ENCODE measurements around the gene CLASP1.
"Not testable (repeated sequence)": the region's sequence is repeated elsewhere in the genome, so short reads cannot be mapped to it uniquely, and the experiment has no call there.

The CLASP1 gene

DNA sequence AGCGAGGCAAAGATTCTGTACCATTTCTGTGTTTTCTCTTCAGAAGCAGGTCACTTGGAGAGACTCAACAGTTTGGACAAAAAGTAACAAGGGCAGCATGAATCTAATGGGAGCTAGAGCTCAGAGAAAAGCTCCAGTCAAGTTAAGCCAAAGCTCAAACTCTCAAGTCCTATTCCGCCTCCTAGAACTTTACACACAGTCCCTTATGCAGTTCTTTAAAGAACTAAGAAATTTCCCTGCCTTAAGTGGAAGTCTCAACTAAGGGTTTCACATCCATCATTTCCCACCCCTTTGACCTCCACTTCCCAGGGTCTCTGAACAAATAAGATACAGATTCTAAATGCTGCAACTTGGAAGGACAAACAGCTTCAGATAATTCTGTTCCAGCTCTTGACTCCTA lies 239.9 kb downstream of the CLASP1 start:
- no peak for FAIRE-seq

DNA sequence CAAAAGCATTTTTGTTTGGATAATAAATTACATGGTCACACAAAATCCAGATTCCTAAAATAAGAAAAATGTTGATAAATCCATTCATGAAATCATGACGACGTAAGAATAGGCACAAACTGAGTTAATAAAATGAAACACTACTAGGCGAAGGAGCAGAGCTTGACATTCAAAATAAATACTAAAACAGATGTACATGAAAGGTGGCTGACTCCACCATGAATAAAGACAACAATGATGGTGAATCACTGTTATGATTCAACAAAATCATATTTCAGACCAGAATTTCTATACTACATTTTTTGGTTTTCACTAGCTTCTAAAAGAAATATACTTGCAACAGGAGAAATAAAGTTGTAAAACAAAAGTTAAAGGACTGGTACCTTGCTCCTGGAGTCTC lies 240.6 kb downstream of the CLASP1 start:
- no peak for FAIRE-seq

DNA sequence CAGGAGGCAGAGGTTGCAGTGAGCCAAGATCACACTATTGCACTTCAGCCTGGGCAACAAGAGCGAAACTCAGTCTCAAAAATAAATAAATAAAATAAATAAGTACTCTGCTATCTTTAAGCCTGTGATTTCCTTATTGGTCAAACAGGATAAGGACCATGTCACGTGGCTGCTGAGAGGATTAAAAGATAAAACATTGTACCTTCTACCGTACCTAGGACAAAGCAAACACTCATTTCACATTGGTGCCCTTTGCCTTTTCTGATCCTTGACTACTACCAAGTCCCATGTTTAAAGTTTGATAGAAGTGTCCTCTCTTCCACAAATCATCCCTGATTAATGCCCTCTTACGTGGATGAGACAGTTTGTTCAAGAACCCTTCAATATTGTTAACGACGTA lies 244.0 kb downstream of the CLASP1 start:
- no peak for FAIRE-seq

DNA sequence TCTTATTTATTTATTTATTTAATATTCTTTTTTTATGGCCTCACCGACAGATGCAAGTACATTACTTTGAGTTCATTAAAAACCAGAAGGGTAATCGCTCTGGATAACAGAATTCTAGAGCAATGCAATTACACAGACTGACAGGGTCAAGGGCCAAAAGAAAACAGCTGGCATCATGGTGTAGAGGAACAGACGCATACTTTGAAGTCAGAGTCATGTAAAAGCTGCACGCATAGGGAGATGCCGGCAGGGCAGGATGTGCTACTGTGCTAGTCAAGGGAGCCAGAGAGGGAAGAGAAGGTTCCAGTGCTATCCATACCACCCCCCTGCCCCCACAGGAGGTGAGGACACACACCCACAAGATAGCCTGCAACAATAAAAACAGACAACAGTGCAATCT lies 249.1 kb downstream of the CLASP1 start:
- FAIRE-seq, result no peak

DNA sequence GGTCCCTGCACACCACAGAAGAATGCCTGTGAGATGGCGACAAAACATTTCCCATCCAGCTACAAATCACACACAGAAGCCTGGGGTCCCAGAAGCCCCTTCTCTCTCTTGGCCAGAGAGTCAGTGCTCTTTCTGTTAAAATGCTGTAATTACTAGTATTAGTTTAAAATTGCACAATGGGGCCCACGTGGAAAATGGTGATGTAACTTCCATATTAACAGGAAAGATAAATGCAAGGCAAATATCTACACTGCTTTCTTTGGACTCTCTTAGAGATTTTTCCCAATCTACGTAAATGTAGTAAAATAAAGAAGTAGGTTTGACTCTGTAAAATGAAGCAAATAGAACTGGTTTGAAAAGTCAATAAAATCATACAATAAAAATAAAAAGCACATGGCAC lies 250.4 kb downstream of the CLASP1 start:
- FAIRE-seq, result no peak

DNA sequence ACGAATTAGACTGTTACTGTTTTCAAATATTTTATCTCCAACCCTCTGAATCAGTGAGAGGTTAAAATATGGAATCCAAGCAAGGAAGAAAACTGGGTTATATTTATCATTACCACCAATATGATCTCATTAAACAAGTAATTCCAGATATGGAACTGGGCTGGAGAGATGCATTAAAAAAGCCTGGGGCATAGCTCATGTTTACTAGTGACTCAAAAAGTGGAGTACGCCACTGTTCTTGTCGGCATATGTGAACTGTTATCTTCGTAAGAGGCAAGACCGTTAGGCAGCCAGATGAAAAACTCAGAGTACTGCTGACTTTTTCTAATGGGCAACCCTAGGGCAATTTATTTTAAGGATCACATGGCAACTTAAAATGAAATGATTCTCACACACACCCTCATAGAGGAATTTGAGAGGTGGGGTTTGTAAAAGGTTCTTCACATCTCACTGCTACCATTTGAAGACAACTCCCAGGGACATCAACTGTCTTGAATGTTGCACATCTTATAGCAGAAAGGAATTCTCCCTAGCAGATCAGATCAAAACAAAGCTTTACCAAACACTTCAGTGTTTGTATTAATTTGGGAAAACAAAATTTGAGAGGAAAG lies 259.1 kb downstream of the CLASP1 start:
- no peak for FAIRE-seq

DNA sequence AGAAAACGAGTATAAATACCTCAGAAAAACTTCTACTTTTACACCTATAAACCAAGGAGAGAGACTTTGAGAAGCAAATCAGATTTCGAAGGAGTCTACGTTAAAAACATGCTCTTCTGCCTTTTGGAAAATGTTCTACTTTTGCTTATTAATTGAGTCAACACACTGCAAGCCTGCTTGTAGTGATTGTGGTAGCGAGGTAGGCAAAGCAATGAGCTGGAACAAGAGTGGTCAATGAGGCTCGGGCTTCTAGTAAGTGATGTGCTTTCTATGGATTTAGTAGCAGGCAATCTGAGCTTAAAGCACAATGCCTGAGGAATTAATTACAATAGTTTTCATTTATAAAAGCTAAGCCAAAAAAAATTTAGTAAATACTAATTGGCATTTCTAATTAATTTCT lies 260.9 kb downstream of the CLASP1 start:
- no peak for FAIRE-seq

DNA sequence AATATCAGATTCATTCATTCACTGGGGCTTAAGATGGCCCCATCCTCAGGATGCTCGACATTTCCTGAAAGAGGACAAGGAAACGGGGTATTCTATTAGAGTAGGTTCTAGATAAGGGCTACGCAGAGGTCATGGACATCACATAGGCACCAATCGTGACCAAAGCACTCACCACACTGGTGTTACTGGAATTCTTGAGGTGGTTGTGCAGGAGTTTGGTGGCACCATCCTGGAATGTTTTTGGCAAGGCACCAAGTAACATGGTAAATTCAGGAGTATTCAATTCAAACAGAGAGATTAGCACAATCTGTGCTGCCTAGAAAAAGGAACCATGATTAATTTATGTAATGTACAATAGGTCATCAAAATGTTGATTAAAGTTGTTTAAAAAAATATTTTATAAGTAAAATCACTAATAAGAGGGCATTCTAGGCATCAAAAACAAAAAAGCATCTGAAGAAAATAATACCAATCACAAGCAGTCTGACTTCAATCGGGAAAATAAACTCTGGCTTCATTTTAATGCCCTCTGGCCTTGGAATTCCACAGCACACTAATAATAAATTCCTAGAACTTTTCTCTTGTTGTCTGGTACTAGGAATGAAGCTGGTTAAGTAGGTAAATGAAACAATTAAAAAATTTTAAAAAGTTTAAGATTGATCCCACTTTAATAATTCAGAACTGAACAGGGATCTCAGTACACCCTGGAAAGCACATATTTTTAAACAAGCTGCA lies 261.5 kb downstream of the CLASP1 start:
- FAIRE-seq, result no peak

DNA sequence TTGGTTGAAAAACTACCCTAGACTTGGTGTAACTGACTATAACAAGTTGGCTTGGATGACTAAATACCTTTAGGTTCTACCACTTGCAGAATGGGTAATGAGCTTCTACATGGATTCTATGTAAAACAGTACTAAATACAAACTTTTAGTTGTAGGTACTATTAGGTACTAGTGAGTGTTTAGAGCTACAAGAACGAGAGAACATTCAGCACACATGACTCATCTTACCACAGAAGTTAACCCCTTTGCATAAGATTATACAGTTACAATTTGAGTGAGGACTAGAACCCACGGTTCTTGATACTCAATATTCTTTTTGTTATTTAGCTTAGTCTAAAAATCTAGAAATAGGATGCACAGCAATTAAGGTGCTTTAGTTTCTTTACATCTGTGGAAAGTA lies 262.6 kb downstream of the CLASP1 start:
- FAIRE-seq, result no peak

DNA sequence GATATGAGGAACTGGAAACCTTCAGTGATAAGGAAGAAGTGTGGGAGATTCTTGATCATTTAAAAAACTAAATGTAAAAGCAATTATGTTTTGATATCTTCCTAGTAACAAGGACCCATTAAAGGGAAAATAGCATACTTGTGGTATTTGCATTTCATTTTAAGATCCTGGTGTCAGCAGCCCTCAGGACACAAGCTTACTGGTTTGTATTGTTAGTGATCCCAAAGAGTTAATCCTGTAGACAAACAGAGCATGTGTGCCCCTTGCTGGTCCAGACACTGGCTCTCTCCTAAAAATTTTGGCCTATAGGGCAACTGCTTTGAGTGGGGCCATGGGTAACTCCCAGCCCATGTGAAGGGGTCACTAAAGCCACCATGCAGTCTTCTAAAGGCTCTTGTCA lies 263.2 kb downstream of the CLASP1 start:
- no peak for FAIRE-seq

DNA sequence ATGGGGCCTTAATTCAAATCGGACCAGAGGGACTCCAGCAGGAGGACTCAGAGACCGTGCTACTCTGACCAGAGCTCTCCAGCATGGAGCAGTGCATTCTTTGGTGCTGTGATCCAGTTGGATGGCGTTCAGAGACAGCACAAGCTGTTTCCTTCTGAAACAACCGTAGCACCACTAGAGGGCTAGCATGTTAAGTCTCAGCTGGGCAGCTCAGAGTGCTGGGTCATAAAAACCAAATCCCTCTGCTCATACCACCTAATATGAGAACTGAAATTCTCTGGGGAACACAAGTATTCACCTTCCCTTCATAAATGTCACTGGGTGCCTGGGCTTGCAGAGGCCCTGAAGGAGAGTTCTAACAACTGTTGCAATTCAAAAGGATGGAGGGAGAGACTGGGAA lies 266.5 kb downstream of the CLASP1 start:
- FAIRE-seq, result no peak

DNA sequence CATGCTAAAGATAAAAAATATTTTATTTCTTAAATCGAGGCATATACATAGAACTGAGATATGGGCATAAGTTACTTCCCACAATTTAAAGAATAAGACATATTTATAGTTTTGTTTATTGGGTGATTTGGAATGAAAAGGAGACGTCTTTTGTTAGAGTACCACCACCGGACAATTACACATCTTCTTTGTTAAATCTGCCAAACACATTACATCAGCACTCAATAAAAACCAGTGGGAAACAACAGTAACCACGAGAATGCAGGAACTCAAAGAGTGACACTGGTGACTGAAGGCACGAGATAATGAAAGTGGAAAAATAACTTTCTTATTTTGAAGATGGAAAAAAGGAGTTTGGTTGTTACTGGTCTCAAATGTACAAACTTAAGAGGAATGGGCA lies 271.6 kb downstream of the CLASP1 start:
- no peak for FAIRE-seq

DNA sequence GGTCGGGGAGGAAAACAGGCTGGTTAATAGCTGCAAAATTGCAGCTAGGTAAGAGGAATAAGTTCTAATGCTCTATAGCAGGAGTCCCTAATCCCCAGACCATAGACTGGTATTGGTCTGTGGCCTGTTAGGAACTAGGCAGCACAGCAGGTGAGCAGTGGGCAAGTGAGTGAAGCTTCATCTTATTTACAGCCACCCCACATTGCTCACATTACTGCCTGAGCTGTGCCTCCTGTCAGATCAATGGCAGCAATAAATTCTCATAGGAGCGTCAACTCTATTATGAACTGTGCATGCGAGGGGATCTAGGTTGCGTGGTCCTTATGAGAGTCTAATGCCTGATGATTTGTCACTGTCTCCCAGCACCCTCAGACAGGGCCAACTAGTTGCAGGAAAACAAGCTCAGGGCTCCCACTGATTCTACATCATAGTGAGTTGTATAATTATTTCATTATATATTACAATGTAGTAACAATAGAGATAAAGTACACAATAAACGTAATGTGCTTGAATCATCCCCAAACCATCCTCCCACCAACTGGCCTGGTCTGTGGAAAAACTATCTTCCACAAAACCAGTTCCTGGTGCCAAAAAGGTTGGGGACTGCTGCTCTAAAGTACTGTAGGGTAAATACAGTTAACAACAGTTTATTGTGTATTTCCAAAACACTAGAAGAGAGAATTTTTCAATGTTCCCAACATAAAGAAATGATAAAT lies 272.6 kb downstream of the CLASP1 start:
- FAIRE-seq, result no peak

DNA sequence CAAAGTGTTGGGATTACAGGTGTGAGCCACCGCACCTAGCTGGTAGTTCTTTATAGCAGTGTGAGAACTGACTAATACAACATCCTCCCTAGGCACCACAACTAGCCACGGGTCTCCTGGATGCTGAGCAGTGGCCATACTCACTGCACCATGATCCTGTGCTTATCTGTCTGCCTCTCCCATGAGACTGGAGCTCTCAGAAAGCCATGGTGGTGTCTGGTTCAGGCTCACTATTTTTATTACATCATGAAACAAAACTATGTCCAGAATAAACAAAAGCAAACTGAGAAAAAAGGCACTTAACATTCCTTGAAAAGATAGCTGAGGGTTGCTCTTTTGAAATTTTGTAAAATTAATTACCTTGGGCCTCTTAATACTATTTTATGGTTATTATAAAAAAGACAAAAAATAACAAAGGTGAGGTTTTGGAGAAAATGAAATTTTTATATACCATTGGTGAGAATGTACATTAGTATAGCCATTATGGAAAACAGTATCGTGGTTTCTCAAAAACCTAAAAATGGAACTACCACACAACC lies 273.6 kb downstream of the CLASP1 start:
- FAIRE-seq, result no peak

DNA sequence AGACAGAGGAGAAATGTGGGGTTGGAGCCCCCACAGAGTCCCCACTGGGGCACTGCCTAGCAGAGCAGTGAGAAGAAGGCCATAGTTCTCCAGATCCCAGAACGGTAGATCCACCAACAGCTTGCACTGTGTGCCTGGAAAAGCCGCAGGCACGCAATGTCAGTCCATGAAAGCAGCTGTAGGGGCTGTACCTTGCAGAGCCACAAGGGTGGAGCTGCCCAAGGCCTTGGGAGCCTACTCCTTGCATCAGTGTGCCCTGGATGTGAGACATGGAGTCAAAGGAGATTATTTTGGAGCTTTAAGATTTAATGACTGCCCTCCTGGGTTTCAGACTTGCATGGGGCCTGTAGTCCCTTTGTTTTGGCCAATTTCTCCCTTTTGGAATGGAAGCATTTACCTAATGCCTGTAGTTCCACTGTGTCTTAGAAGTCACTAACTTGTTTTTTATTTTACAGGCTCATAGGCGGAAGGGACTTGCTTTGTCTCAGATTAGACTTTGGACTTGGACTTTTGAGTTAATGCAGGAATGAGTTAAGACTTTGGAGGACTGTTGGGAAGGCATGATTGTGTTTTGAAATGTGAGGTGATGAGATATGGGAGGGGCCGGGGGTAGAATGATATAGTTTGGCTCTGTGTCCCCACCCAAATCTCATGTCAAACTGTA lies 274.7 kb downstream of the CLASP1 start:
- not testable (repeated sequence) for FAIRE-seq

DNA sequence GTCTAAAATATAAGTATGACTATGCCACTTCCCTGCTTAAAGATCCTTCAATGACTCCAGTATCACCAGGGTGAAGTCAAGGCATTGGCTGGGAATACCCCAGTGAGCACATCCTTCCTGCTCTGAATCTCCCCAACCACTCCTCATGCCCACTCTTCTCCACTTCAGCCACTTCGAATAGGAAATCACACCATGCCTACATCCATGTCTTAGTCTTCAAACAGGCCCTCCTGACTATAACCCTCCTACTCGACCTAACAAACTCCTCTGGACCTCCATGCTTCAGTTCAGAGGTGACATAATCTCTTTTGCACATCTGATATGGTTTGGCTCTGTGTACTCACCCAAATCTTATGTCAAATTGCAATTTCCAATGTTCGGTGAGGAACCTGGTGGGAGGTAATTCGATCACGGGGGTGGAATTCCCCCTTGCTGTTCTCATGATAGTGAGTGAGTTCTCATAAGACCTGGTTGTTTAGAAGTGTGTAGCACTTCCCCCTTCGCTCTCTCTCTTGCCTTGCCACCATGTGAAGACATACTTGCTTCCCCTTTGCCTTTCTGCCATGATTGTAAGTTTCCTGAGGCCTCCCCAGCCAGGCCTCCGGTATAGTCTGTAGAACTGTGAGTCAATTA lies 276.4 kb downstream of the CLASP1 start:
- no peak for FAIRE-seq

DNA sequence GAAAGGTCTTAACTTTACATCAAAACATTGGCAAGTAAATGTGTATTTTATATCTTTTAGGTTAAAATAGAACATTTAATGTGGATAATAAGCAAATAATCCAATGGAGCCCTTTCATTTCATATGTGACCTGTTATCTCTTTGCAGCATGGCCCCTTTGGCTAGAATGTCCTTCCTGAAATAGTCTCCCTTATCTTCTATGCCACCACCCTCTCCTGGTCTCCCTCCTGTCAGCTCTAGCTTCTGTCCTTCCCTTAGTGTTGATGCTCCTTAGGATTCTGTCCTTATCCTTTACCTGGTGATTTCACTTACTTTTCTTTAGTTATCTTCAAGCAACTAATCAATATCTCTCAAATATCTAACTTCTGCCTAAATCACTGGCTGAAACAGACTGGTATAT lies 277.2 kb downstream of the CLASP1 start:
- no peak for FAIRE-seq

DNA sequence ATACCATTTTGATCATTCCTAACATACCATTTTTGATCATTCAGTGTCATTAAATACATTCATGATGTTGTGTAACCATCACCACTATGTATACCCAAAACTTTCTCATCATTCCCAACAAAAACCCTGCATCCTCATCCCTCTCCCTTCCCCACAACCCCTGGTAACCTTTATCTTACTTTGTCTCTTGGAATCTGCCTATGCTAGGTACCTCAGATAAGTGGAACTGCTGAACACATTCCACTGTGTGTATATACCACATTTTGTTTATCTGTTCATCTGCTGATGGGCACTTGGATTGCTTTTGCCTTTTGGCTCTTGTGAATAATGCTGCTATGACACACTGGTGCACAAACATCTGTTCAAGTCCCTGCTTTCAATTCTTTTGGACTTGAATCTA lies 280.4 kb downstream of the CLASP1 start:
- no peak for FAIRE-seq

DNA sequence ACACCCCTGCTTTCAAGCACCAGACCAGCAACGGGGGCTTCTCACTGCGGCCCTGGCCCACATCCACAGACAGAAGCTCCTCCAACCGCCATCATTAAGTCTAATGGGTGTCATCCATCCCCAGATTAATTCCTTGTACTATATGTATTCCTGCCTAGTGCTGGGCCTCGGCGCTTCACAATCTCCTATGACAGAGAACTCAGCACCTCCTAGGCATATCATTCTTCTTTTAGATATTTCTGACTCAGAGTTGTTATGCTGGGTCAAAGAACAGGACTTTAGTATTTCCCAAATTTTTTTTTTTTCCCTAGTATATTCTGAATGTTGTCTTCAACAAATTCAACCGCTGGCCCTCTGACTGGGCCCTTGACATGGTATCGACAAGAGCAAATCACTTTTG lies 281.1 kb downstream of the CLASP1 start:
- no peak for FAIRE-seq

DNA sequence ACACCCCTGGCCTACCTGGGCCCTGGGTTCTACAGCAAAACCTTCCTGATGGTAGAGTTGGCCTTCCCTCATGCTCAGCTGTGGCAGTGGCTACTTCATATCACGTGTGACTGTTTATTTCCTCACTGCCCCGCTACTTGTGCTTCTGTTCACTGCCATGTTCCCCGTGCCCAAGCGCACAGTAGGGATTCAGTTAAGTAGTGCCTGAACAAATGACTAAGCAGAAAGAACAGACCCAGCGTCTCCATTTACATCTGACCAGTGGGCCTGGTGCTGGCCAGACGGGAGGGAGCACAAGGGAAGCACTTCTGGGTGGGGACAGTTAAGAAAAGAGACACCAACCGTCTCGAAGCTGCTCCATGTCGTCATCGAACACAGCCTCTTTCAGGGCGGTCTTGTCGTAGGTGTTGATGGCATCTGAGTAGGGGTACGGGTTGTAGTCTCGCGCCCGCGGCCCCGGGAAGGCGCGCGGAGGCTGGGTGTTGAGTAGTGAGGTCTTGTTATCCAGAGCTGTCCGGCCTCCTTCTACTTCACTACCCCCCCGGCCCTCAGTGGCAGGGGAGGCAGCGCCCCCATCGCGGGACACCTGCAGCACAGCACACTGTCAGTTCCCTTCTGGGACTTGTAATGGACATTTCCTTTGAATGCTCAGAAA lies 281.9 kb downstream of the CLASP1 start:
- no peak for FAIRE-seq

DNA sequence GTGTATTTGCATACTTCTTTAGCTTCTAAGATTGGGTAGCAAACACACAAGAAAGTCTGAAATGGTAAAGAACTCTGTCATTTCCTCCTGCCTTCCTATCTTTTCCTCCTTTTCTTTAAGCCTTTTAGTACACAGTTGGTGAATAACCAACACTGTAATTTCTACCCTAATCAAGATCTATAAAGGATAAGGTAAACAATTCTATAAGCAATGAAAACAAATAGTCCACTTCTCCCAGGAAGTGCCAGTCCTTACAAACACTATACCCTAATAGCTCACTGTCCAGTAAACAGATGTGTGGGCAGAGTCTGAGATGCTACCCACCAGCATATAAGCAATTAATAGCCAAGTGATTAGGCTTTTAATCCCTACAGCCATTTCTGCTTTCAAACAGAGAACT lies 283.2 kb downstream of the CLASP1 start:
- FAIRE-seq, result no peak

DNA sequence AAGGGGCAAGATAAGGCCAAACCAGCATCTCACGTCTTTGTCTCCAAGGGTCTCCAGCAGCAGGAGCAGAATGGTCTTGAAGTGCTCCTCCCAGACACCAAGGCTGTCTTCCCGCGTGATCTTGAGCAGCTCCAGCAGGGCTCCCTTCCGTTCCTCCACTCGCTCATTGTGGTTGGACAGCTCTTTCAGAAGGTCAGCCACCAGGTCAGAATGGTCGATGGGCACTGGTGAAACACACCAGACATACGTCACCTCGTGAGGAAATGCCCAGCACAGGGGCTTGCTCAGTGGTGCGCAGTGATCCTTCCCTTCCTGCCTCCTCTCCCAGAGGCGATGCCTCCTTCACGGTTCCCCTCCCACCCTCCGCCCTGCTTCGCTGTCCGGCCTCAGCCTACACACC lies 284.2 kb downstream of the CLASP1 start:
- FAIRE-seq, result no peak
